ENCODE results near the gene MORN3. TPM values are rescaled to one million over a fixed set of nuclear protein-coding genes. Genes with fewer than 3 reads are reported as not detected.

Gene MORN3
- total RNA-seq, 3 donors from 2014 or later (not counting 1 experiment from before 2014, with no cell fraction given), result 3.0 to 7.6 (median 4.4) TPM

GRCh38 chr12:121620333-121620891 lies 49.0 kb downstream of the MORN3 start:
- no peak for TF ChIP-seq CTCF (IDR thresholded peaks at IDR 0.05)
- intact Hi-C loops (cut with micrococcal nuclease), result loop anchor here (5.0 kb wide), 1 partner anchor 38 kb away; the partner anchor contains the start of gene KDM2B
- no peaks in the 10 kb centered on the region for H3K36me3 ChIP-seq (ENCODE audit: control insufficient read depth, insufficient read depth, low read length)
- no peak overlapping the region for H3K4me3 ChIP-seq (ENCODE audit: low read length)
- no peak overlapping the region for H3K4me3 Mint-ChIP-seq
- WGBS (ENCODE audit: insufficient coverage), result 80% methylated on average over 7 of the region's 8 CpGs
- ATAC-seq (no peak), DNase-seq (no peak)
- no peaks in the 10 kb centered on the region for H3K27me3 ChIP-seq (ENCODE audit: control insufficient read depth, insufficient read depth, low read length)
- H3K27ac ChIP-seq (ENCODE audit: low read length), result no peak overlapping the region
- H3K27ac Mint-ChIP-seq, result no peak overlapping the region
- no peaks in the 10 kb centered on the region for H3K9me3 Mint-ChIP-seq
- peaks cover 8 to 11% of the 10 kb centered on the region in 2 donors for H3K4me1 Mint-ChIP-seq
- no peaks in the 10 kb centered on the region for H3K9me3 ChIP-seq (ENCODE audit: control insufficient read depth, insufficient read depth, low read length)
- H3K27me3 Mint-ChIP-seq (ENCODE audit: low read depth in 2 of 2), result no peaks in the 10 kb centered on the region
- peaks cover 19% of the 10 kb centered on the region for H3K4me1 ChIP-seq (ENCODE audit: control insufficient read depth, insufficient read depth, low read length)
- H3K36me3 Mint-ChIP-seq, result no peaks in the 10 kb centered on the region

- WGBS (ENCODE audit: insufficient coverage), result 67% methylated on average over 3 of the region's 5 CpGs
- Histone ChIP-seq H3K27ac (ENCODE audit: low read length) (no peak overlapping the region), H3K36me3 (ENCODE audit: control insufficient read depth, insufficient read depth, low read length) (no peaks in the 10 kb centered on the region), H3K4me3 (ENCODE audit: low read length) (no peak overlapping the region), H3K27me3 (ENCODE audit: control insufficient read depth, insufficient read depth, low read length) (no peaks in the 10 kb centered on the region), H3K4me1 (ENCODE audit: control insufficient read depth, insufficient read depth, low read length) (peaks cover 23% of the 10 kb centered on the region), H3K9me3 (ENCODE audit: control insufficient read depth, insufficient read depth, low read length) (no peaks in the 10 kb centered on the region)
- no peak for TF ChIP-seq CTCF (IDR thresholded peaks at IDR 0.05)
- no peak for ATAC-seq
- H3K27me3 Mint-ChIP-seq (ENCODE audit: low read depth in 2 of 2), result no peaks in the 10 kb centered on the region
- no peaks in the 10 kb centered on the region for H3K36me3 Mint-ChIP-seq
- intact Hi-C loops (cut with micrococcal nuclease), result no loop called here
- no peaks in the 10 kb centered on the region for H3K9me3 Mint-ChIP-seq
- peaks cover 9 to 14% of the 10 kb centered on the region in 2 donors for H3K4me1 Mint-ChIP-seq
- no peak overlapping the region for H3K27ac Mint-ChIP-seq
- no peak for DNase-seq
- H3K4me3 Mint-ChIP-seq, result no peak overlapping the region
These were observed 50.7 kb downstream of the MORN3 start for GRCh38 chr12:121618659-121619233.

GRCh38 chr12:121614872-121615467 lies 54.5 kb downstream of the MORN3 start:
- H3K36me3 ChIP-seq (ENCODE audit: control insufficient read depth, insufficient read depth, low read length), result no peaks in the 10 kb centered on the region
- H3K27me3 ChIP-seq (ENCODE audit: control insufficient read depth, insufficient read depth, low read length), result no peaks in the 10 kb centered on the region
- WGBS (ENCODE audit: insufficient coverage), result 53% methylated on average over 5 of the region's 9 CpGs
- peak; percentile 94 to 96 (median 96) for ATAC-seq
- Mint-ChIP-seq H3K27ac (peak overlapping the region; percentile 88 to 93), H3K27me3 (ENCODE audit: low read depth in 2 of 2) (no peaks in the 10 kb centered on the region), H3K4me1 (peaks cover 15 to 20% of the 10 kb centered on the region in 2 donors), H3K4me3 (peak overlapping the region; percentile 65), H3K36me3 (no peaks in the 10 kb centered on the region), H3K9me3 (no peaks in the 10 kb centered on the region)
- TF ChIP-seq CTCF (IDR thresholded peaks at IDR 0.05), result no peak
- H3K27ac ChIP-seq (ENCODE audit: low read length), result peak overlapping the region; percentile 66
- peaks cover 23% of the 10 kb centered on the region for H3K4me1 ChIP-seq (ENCODE audit: control insufficient read depth, insufficient read depth, low read length)
- H3K4me3 ChIP-seq (ENCODE audit: low read length), result no peak overlapping the region
- intact Hi-C loops (cut with micrococcal nuclease), result no loop called here
- no peaks in the 10 kb centered on the region for H3K9me3 ChIP-seq (ENCODE audit: control insufficient read depth, insufficient read depth, low read length)
- peak; percentile 43 to 52 for DNase-seq
